GM18507 (cell line): Measurements from ENCODE around the gene LTO1.

Experiments used
- DNase-seq: peaks from one replicate; pipeline ENCODE4 v3.0.0; 2011; ENCODE audit warnings: low read depth; ENCODE audit not compliant: insufficient read length; ENCODE audit errors: extremely low spot score
- FAIRE-seq: peaks from 2 replicates; lab custom pipeline; 2011; peaks lifted over from hg19 to GRCh38; lab: Jason Lieb, UNC

LTO1 gene

GRCh38 chr11:69683764-69684333 lies 8.7 kb upstream of the LTO1 start:
- no peak for DNase-seq

GRCh38 chr11:69682681-69683326 lies 7.7 kb upstream of the LTO1 start:
- FAIRE-seq (no peak), DNase-seq (no peak)

More at GRCh38 chr11:69683764-69684333, 8.7 kb upstream of the LTO1 start:
- FAIRE-seq: no peak

- no peak for DNase-seq
- FAIRE-seq: no peak
Observed at GRCh38 chr11:69682221-69682620, 7.1 kb upstream of the LTO1 start.

- DNase-seq: no peak
- no peak for FAIRE-seq
Observed at GRCh38 chr11:69680688-69681087, 5.5 kb upstream of the LTO1 start.

GRCh38 chr11:69677749-69678148 lies 2.6 kb upstream of the LTO1 start:
- FAIRE-seq: no peak
- DNase-seq: no peak

GRCh38 chr11:69674267-69674885 lies 777 bp downstream of the LTO1 start:
- FAIRE-seq (no peak), DNase-seq (no peak)

GRCh38 chr11:69671734-69672465 lies 3.3 kb downstream of the LTO1 start:
- DNase-seq (no peak), FAIRE-seq (no peak)

GRCh38 chr11:69670158-69670845 lies 4.9 kb downstream of the LTO1 start:
- peak; percentile 78 for FAIRE-seq
- peak; percentile 69 for DNase-seq

GRCh38 chr11:69669486-69669885 lies 5.7 kb downstream of the LTO1 start:
- no peak for DNase-seq
- no peak for FAIRE-seq

GRCh38 chr11:69667619-69668604 lies 7.2 kb downstream of the LTO1 start:
- DNase-seq: no peak
- FAIRE-seq: no peak

GRCh38 chr11:69666752-69667536 lies 8.2 kb downstream of the LTO1 start:
- DNase-seq: no peak
- FAIRE-seq: no peak

GRCh38 chr11:69666261-69666660 lies 8.9 kb downstream of the LTO1 start:
- FAIRE-seq: no peak
- no peak for DNase-seq

- FAIRE-seq: no peak
- DNase-seq: no peak
Observed at GRCh38 chr11:69665669-69666068, 9.5 kb downstream of the LTO1 start.

GRCh38 chr11:69664901-69665300 lies 10.3 kb downstream of the LTO1 start:
- no peak for DNase-seq
- no peak for FAIRE-seq

- DNase-seq: no peak
- FAIRE-seq: no peak
Observed at GRCh38 chr11:69664103-69664775, 10.9 kb downstream of the LTO1 start.

- DNase-seq (no peak), FAIRE-seq (no peak)
Observed at GRCh38 chr11:69663326-69663725, 11.8 kb downstream of the LTO1 start.

GRCh38 chr11:69662806-69663205 lies 12.3 kb downstream of the LTO1 start:
- no peak for DNase-seq

More at GRCh38 chr11:69662806-69663205, 12.3 kb downstream of the LTO1 start:
- FAIRE-seq: no peak
